ENCODE results near the gene MAP2. TPM values are rescaled to one million over a fixed set of nuclear protein-coding genes. Genes with fewer than 3 reads are reported as not detected.

Gene MAP2
- total RNA-seq, 2 experiments from 2014 or later, result 0.16 to 0.20 TPM

GRCh38 chr2:209766613-209767012, 342.8 kb downstream of the MAP2 start:
- H3K27ac Mint-ChIP-seq, result no peak overlapping the region

GRCh38 chr2:209767316-209767715, 343.5 kb downstream of the MAP2 start:
- intact Hi-C loops (cut with DNase I, micrococcal nuclease), result no loop called here
- Mint-ChIP-seq H3K9me3 (peaks cover 3% of the 10 kb centered on the region), H3K36me3 (ENCODE audit: low read depth) (no peaks in the 10 kb centered on the region), H3K27me3 (peaks cover 24% of the 10 kb centered on the region), H3K27ac (no peak overlapping the region), H3K4me3 (no peak overlapping the region), H3K4me1 (ENCODE audit: low read depth) (no peaks in the 10 kb centered on the region)
- no peak for DNase-seq
- H3K27me3 ChIP-seq (ENCODE audit: control insufficient read depth in 1 of 2, insufficient read depth in 2 of 2, low read length in 2 of 2), result peaks cover 12 to 22% of the 10 kb centered on the region in 2 experiments
- CTCF ChIA-PET, result no interaction called here
- no peak for TF ChIP-seq CTCF (IDR thresholded peaks at IDR 0.05)
- H3K36me3 ChIP-seq (ENCODE audit: insufficient read depth, low read length), result no peaks in the 10 kb centered on the region
- H3K27ac ChIP-seq (ENCODE audit: low read depth in 1 of 2, low read length in 2 of 2), result no peak overlapping the region
- H3K9me3 ChIP-seq (ENCODE audit: control insufficient read depth in 1 of 2, insufficient read depth in 1 of 2, low read length in 2 of 2), result peaks cover 0 to 4% of the 10 kb centered on the region in 2 experiments
- ATAC-seq (ENCODE audit: poor library complexity), result no peak
- peaks cover 2% of the 10 kb centered on the region for H3K4me1 ChIP-seq (ENCODE audit: insufficient read depth, low read length)
- no peak overlapping the region for H3K4me3 ChIP-seq (ENCODE audit: low read length)
- POLR2A ChIA-PET, result no interaction called here

More at GRCh38 chr2:209766613-209767012, 342.8 kb downstream of the MAP2 start:
- H3K27me3 ChIP-seq (ENCODE audit: control insufficient read depth in 1 of 2, insufficient read depth in 2 of 2, low read length in 2 of 2), result peaks cover 8 to 20% of the 10 kb centered on the region in 2 experiments
- Mint-ChIP-seq H3K9me3 (peaks cover 3% of the 10 kb centered on the region), H3K4me1 (ENCODE audit: low read depth) (no peaks in the 10 kb centered on the region), H3K4me3 (no peak overlapping the region), H3K27me3 (peaks cover 23% of the 10 kb centered on the region), H3K36me3 (ENCODE audit: low read depth) (no peaks in the 10 kb centered on the region)
- intact Hi-C loops (cut with DNase I, micrococcal nuclease), result no loop called here
- ATAC-seq (ENCODE audit: poor library complexity), result no peak
- H3K36me3 ChIP-seq (ENCODE audit: insufficient read depth, low read length), result no peaks in the 10 kb centered on the region
- no peak for TF ChIP-seq CTCF (IDR thresholded peaks at IDR 0.05)
- H3K27ac ChIP-seq (ENCODE audit: low read depth in 1 of 2, low read length in 2 of 2), result no peak overlapping the region
- H3K9me3 ChIP-seq (ENCODE audit: control insufficient read depth in 1 of 2, insufficient read depth in 1 of 2, low read length in 2 of 2), result no peaks in the 10 kb centered on the region
- CTCF ChIA-PET, result no interaction called here
- H3K4me1 ChIP-seq (ENCODE audit: insufficient read depth, low read length), result peaks cover 2% of the 10 kb centered on the region
- no peak for DNase-seq
- POLR2A ChIA-PET, result no interaction called here
- no peak overlapping the region for H3K4me3 ChIP-seq (ENCODE audit: low read length)

GRCh38 chr2:209768557-209768956, 344.7 kb downstream of the MAP2 start:
- Histone ChIP-seq H3K4me3 (ENCODE audit: low read length) (no peak overlapping the region), H3K36me3 (ENCODE audit: insufficient read depth, low read length) (no peaks in the 10 kb centered on the region), H3K27ac (ENCODE audit: low read depth in 1 of 2, low read length in 2 of 2) (no peak overlapping the region), H3K9me3 (ENCODE audit: control insufficient read depth in 1 of 2, insufficient read depth in 1 of 2, low read length in 2 of 2) (peaks cover 0 to 4% of the 10 kb centered on the region in 2 experiments), H3K4me1 (ENCODE audit: insufficient read depth, low read length) (peaks cover 2% of the 10 kb centered on the region), H3K27me3 (ENCODE audit: control insufficient read depth in 1 of 2, insufficient read depth in 2 of 2, low read length in 2 of 2) (peaks cover 14 to 32% of the 10 kb centered on the region in 2 experiments)
- TF ChIP-seq CTCF (IDR thresholded peaks at IDR 0.05), result no peak
- H3K9me3 Mint-ChIP-seq, result peaks cover 3% of the 10 kb centered on the region
- intact Hi-C loops (cut with DNase I, micrococcal nuclease), result no loop called here
- H3K4me1 Mint-ChIP-seq (ENCODE audit: low read depth), result no peaks in the 10 kb centered on the region
- no peak for DNase-seq
- peaks cover 33% of the 10 kb centered on the region for H3K27me3 Mint-ChIP-seq
- POLR2A ChIA-PET, result no interaction called here
- H3K27ac Mint-ChIP-seq, result no peak overlapping the region
- CTCF ChIA-PET, result no interaction called here
- no peak overlapping the region for H3K4me3 Mint-ChIP-seq
- ATAC-seq (ENCODE audit: poor library complexity), result no peak
- H3K36me3 Mint-ChIP-seq (ENCODE audit: low read depth), result no peaks in the 10 kb centered on the region

Data from CD4-positive, alpha-beta T cell (primary cell).